Neural cell (in vitro differentiated cells): Measurements from ENCODE around the gene CERS1. TPM values are rescaled to one million over a fixed set of nuclear protein-coding genes. Genes with fewer than 3 reads are reported as not detected.
A peak's percentile ranks its signal among the peaks of the same experiment; 100 is the strongest.

Experiments used
- H2AFZ ChIP-seq: fragments of 200-600, 300-800 bp; sonication (generic), shearing (Covaris generic); 2 replicates; pipeline ENCODE4 v1.6.0; 2014; ENCODE audit warnings: low read depth, mild to moderate bottlenecking, antibody characterized with exemption, low read length, moderate library complexity
- H3F3A ChIP-seq: fragments of 200-600 bp; shearing (Covaris generic); 2 replicates; pipeline ENCODE4 v1.6.1; 2016; ENCODE audit warnings: mild to moderate bottlenecking, moderate library complexity, mixed read lengths, antibody characterized with exemption, low read length; ENCODE audit not compliant: insufficient read depth, poor library complexity, severe bottlenecking
- H3K27ac ChIP-seq: fragments of 200-600, 300-800 bp; sonication (generic), shearing (Covaris generic); 2 replicates; pipeline ENCODE4 v1.5.1; 2014; ENCODE audit warnings: mild to moderate bottlenecking, low read length, moderate library complexity
- H3K27me3 ChIP-seq: fragments of 300-800, 200-600 bp; sonication (generic), shearing (Covaris generic); 2 replicates; pipeline ENCODE4 v1.6.0; 2014; ENCODE audit warnings: mild to moderate bottlenecking, low read depth, low read length, moderate library complexity; ENCODE audit not compliant: insufficient read depth
- H3K36me3 ChIP-seq: fragments of 300-800, 200-600 bp; sonication (generic), shearing (Covaris generic); 2 replicates; pipeline ENCODE4 v1.5.1; 2014; ENCODE audit warnings: mild to moderate bottlenecking, antibody characterized with exemption, low read length, moderate library complexity; ENCODE audit not compliant: insufficient read depth
- H3K4me2 ChIP-seq: fragments of 300-800, 200-600 bp; sonication (generic), shearing (Covaris generic); 2 replicates; pipeline ENCODE4 v1.6.0; 2014; ENCODE audit warnings: mild to moderate bottlenecking, low read length
- H3K4me3 ChIP-seq: fragments of 300-800, 200-600 bp; sonication (generic), shearing (Covaris generic); 2 replicates; pipeline ENCODE4 v1.5.1; 2014; ENCODE audit warnings: mild to moderate bottlenecking, low read length, moderate library complexity
- H3K79me2 ChIP-seq: fragments of 200-600 bp; shearing (Covaris generic); replicated peaks from 2 replicates; pipeline ENCODE4 v1.6.0; 2014; ENCODE audit warnings: mild to moderate bottlenecking, low read length, moderate library complexity; ENCODE audit not compliant: insufficient read depth
- H3K9ac ChIP-seq: fragments of 300-800, 200-600 bp; sonication (generic), shearing (Covaris generic); 2 replicates; pipeline ENCODE4 v1.6.1; 2016; ENCODE audit warnings: mild to moderate bottlenecking, low read length, mixed read lengths
- H3K9me2 ChIP-seq: fragments of 200-600 bp; shearing (Covaris generic); 2 replicates; pipeline ENCODE4 v1.6.1; 2016; ENCODE audit warnings: mild to moderate bottlenecking, low read length, mixed read lengths; ENCODE audit not compliant: insufficient read depth
- H3K9me3 ChIP-seq: fragments of 200-600, 300-800 bp; sonication (generic), shearing (Covaris generic); 2 replicates; pipeline ENCODE4 v1.6.1; 2016; ENCODE audit warnings: mild to moderate bottlenecking, mixed run types, low read length, moderate library complexity, mixed read lengths
- H4K20me1 ChIP-seq: fragments of 200-600 bp; shearing (Covaris generic); 2 replicates; pipeline ENCODE4 v1.6.1; 2016; ENCODE audit warnings: mild to moderate bottlenecking, mixed run types; ENCODE audit not compliant: insufficient read depth
- CTCF ChIP-seq: fragments of 450-650 bp; IDR thresholded peaks from 2 replicates; pipeline ENCODE4 v1.5.1; 2014; ENCODE audit warnings: antibody characterized with exemption, mild to moderate bottlenecking, moderate library complexity; ENCODE audit not compliant: poor library complexity, severe bottlenecking
- EP300 ChIP-seq: fragments of 450-650 bp; conservative IDR thresholded peaks from 2 replicates; pipeline ENCODE4 v1.6.1; 2014; ENCODE audit warnings: antibody characterized with exemption, mild to moderate bottlenecking, moderate library complexity; ENCODE audit not compliant: poor library complexity, severe bottlenecking
- EZH2 ChIP-seq: fragments of 200-600, 300-800 bp; shearing (Covaris generic), sonication (generic); IDR thresholded peaks from 2 replicates; pipeline ENCODE4 v1.6.1; 2014; ENCODE audit warnings: antibody characterized with exemption, low read length, borderline replicate concordance, mild to moderate bottlenecking; ENCODE audit not compliant: insufficient read depth, poor library complexity, severe bottlenecking
- MXI1 ChIP-seq: fragments of 450-650 bp; conservative IDR thresholded peaks from 2 replicates; pipeline ENCODE4 v1.6.1; 2014; ENCODE audit warnings: antibody characterized with exemption, mild to moderate bottlenecking; ENCODE audit not compliant: poor library complexity, severe bottlenecking
- POLR2AphosphoS5 ChIP-seq: IDR thresholded peaks from 2 replicates; pipeline ENCODE4 v1.6.1; 2012
- RAD21 ChIP-seq: fragments of 450-650 bp; conservative IDR thresholded peaks from 2 replicates; pipeline ENCODE4 v1.6.1; 2014; ENCODE audit warnings: antibody characterized with exemption, mild to moderate bottlenecking, moderate library complexity
- REST ChIP-seq: IDR thresholded peaks from 2 replicates; pipeline ENCODE4 v1.6.1; 2012; ENCODE audit warnings: borderline replicate concordance
- SMC3 ChIP-seq: fragments of 450-650 bp; conservative IDR thresholded peaks from 2 replicates; pipeline ENCODE4 v1.6.1; 2014; ENCODE audit warnings: antibody characterized with exemption, mild to moderate bottlenecking, moderate library complexity; ENCODE audit not compliant: poor library complexity
- TAF1 ChIP-seq: IDR thresholded peaks from 2 replicates; pipeline ENCODE4 v1.6.1; 2012; ENCODE audit warnings: low read depth
- polyA plus RNA-seq: library from polyadenylated mRNA; depleted of rRNA; stranded (reverse); fragments of >200 nt; gene quantifications from 2 replicates; pipeline ENCODE4 v1.2.3, GENCODE V29; 2014

Gene CERS1
- polyA plus RNA-seq, 1 donor from 2014 or later = 19.1 TPM

- Histone ChIP-seq H3K4me3 (peak overlapping the region; percentile 90), H4K20me1 (peaks cover 22% of the 10 kb centered on the region), H3K9me2 (no peaks in the 10 kb centered on the region), H3K79me2 (peaks cover 48% of the 10 kb centered on the region), H3K9me3 (no peaks in the 10 kb centered on the region), H2AFZ (no peak overlapping the region), H3K36me3 (no peaks in the 10 kb centered on the region), H3K27me3 (no peaks in the 10 kb centered on the region), H3F3A (no peaks in the 10 kb centered on the region), H3K4me2 (peak overlapping the region; percentile 85), H3K27ac (no peak overlapping the region), H3K9ac (peak overlapping the region; percentile 83)
- TF ChIP-seq TAF1 = no peak
- no peak for TF ChIP-seq MXI1
- no peak for TF ChIP-seq CTCF
- no peak for TF ChIP-seq SMC3
- TF ChIP-seq RAD21 = no peak
Observed at GRCh38 chr19:18833849-18834643, 61.9 kb downstream of the CERS1 start.

- H3F3A ChIP-seq = no peaks in the 10 kb centered on the region
- no peak overlapping the region for H3K27ac ChIP-seq
- H3K79me2 ChIP-seq = peaks cover 48% of the 10 kb centered on the region
- peaks cover 22% of the 10 kb centered on the region for H4K20me1 ChIP-seq
- H3K9me2 ChIP-seq = no peaks in the 10 kb centered on the region
- H3K9ac ChIP-seq = peak overlapping the region; percentile 83
- H3K36me3 ChIP-seq = no peaks in the 10 kb centered on the region
- no peak overlapping the region for H2AFZ ChIP-seq
- no peaks in the 10 kb centered on the region for H3K9me3 ChIP-seq
- peak overlapping the region; percentile 50 for H3K4me2 ChIP-seq
- no peak for TF ChIP-seq EP300
- no peak for TF ChIP-seq TAF1
- peak overlapping the region; percentile 90 for H3K4me3 ChIP-seq
- H3K27me3 ChIP-seq = no peaks in the 10 kb centered on the region
Observed at GRCh38 chr19:18833141-18833476, 62.8 kb downstream of the CERS1 start.

- H3K9me2 ChIP-seq = no peaks in the 10 kb centered on the region
- H3K9me3 ChIP-seq = no peaks in the 10 kb centered on the region
- no peak overlapping the region for H3K27ac ChIP-seq
- H2AFZ ChIP-seq = no peak overlapping the region
- H3F3A ChIP-seq = no peaks in the 10 kb centered on the region
- H3K9ac ChIP-seq = peak overlapping the region; percentile 83
- no peaks in the 10 kb centered on the region for H3K27me3 ChIP-seq
- no peaks in the 10 kb centered on the region for H3K36me3 ChIP-seq
- peak overlapping the region; percentile 50 for H3K4me2 ChIP-seq
- H4K20me1 ChIP-seq = peaks cover 22% of the 10 kb centered on the region
- TF ChIP-seq MXI1 (no peak), EP300 (no peak), REST (no peak), RAD21 (no peak), TAF1 (no peak), POLR2AphosphoS5 (no peak), CTCF (no peak), EZH2 (no peak), SMC3 (no peak)
- peaks cover 42% of the 10 kb centered on the region for H3K79me2 ChIP-seq
- H3K4me3 ChIP-seq = peak overlapping the region; percentile 90
Observed at GRCh38 chr19:18832306-18833140, 63.4 kb downstream of the CERS1 start.
